Fibroblast of villous mesenchyme (primary cell): ENCODE results near the gene PTPRJ. TPM values are rescaled to one million over a fixed set of nuclear protein-coding genes. Genes with fewer than 3 reads are reported as not detected.

Source experiments
- DNase-seq: peaks from one replicate; pipeline ENCODE4 v3.0.0-alpha.2; 2010; ENCODE audit warnings: low read depth
- H3K4me3 ChIP-seq: 2 replicates; pipeline ENCODE4 v1.5.1; 2011; ENCODE audit warnings: low read depth, mild to moderate bottlenecking, low read length
- CTCF ChIP-seq: IDR thresholded peaks from 2 replicates; pipeline ENCODE4 v1.5.1; 2012; ENCODE audit warnings: low read depth, mild to moderate bottlenecking, low read length; ENCODE audit not compliant: insufficient read depth
- total RNA-seq: library from RNA; depleted of rRNA; stranded (reverse); fragments of >200 nt; gene quantifications from 2 replicates; pipeline ENCODE4 v1.2.3, GENCODE V29; 2012

PTPRJ gene
- total RNA-seq, 1 donor = 29.8 TPM

DNA sequence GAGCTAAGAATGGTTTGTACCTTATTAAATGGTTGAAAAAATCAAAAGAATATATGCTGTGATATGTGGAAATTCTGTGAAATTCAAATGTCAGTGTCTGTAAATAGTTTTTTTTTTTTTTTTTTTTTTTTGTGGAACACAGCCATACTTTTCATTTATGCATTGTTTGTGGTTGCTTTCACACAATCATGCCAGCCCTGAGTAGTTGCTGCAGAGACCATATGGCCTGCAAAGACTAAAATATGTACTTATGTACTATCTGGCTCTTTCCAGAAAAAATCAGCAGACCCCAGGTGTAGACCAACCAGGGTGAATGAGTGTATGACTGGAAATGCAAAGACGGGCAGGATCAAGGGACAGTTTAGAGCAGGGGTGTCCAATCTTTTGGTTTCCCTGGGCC lies 98.3 kb downstream of the PTPRJ start:
- DNase-seq = no peak
- no peak for TF ChIP-seq CTCF
- no peak overlapping the region for H3K4me3 ChIP-seq

DNA sequence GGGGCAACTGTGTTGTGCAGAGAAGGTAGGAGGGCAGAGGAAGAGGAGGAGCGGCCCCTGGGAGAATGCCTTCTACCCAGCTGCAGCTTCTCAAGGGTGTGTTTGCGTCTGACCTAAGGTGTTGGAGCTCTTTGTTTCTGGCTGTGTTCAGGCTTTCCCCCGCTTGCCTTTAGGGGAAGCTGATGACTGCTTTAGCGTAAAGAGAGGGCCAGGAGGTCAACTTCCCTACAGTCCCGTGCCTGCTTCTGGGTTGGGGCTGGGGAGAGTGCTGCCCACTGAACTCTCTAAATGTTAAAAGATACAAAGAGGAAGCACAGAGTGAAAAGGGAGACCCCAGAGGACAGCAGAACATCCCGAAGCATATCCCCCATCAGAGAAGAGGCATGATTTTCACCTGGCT lies 99.2 kb downstream of the PTPRJ start:
- no peak for DNase-seq
- TF ChIP-seq CTCF = no peak
- no peak overlapping the region for H3K4me3 ChIP-seq

DNA sequence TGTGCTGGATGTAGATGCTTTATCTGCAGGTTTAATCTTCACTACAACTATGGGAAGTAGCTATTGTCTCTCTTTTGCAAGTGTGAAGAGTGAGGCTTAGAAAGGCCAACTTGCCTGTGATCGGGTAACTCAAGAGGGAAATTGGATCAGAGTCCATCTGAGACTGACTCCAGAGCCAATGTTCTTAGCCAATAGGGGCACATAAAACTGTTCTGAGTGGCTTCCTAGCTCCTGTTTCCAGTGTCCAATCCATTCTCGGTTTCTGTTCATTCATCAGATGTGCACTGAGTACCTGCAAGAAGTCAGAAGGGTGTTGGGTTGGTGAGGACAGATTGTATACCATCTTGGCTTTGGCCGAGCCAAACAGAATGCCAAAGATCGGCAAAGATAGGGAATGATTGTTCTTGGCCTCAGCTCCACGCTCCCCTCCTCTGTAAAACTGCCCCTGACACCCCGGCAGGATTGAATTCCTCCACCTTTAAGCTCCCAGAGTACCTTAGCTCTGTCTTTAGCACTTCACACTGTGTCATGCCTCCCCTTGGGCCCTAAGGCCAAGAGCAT lies 100.0 kb downstream of the PTPRJ start:
- DNase-seq = no peak
- H3K4me3 ChIP-seq = no peak overlapping the region
- TF ChIP-seq CTCF = no peak

DNA sequence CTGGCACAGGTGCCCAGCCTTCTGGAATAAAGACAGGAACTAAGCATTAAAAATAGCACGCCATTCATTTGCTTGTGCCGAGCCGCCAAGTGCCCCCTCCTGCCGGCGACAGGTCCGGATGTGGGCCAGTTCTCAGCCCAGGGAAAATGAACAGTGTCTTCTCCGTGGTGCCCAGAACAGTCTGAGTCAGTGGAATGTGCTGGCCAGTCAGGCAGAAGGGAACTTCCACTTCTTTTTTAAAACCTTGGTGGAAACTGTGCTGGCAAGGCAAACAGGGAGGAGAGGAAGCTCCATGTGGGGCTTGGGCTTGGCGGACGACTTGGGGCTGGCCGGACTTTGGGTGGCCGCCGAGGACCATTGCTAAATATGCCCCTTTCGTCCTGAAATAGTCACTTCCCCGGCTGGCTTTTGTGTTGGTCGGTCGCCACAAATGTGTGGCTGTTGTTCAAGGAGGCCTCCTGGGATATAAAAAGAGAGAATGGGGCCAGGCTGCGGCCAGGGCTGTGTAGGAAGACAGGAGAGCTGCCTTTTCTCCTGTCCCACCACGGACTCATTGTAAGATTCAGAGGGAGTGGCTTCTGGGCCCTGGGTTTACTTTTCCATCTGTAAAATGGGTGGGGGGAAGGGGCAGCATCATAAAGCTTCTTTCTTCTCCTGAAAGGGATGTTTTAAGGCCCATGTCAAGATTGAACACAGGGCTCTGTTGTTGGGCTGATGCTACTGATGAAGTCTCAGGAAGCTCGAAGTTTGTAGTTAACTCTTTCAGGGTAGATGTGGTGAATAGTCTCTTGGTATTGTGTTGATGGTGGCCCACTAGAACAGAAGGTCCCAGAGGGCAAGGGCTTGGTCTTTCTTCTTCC lies 101.0 kb downstream of the PTPRJ start:
- H3K4me3 ChIP-seq = no peak overlapping the region
- DNase-seq = no peak
- TF ChIP-seq CTCF = no peak

- DNase-seq = no peak
- no peak overlapping the region for H3K4me3 ChIP-seq
- TF ChIP-seq CTCF = no peak
These were observed 102.4 kb downstream of the PTPRJ start for GRCh38 chr11:48082771-48083170.

DNA sequence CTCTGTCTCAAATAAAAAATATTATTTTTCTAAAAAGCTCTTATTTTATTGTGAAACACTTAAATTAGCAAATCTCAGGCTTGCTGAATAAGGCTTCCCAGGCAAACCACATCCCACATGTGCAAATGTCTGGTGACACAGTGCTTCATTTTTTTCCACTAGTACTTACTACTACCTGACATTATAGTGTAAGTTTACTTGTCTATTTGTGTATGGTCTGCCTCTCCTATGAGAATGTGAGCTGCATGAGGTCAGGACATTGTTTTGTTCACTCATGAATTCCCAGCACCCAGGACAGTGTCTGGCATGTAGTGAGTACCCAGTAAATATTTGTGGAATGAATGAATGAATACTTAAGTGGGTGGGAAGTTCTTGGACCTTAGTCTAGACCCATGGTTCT lies 103.1 kb downstream of the PTPRJ start:
- no peak for TF ChIP-seq CTCF
- H3K4me3 ChIP-seq = no peak overlapping the region
- no peak for DNase-seq
